Retinal pigment epithelial cell (primary cell): ENCODE data around the gene GP1BA.

Experiments used
- DNase-seq: peaks from one replicate; pipeline ENCODE4 v3.0.0-alpha.2; 2010; ENCODE audit warnings: low read depth
- H3K4me3 ChIP-seq: 2 replicates; pipeline ENCODE4 v1.5.1; 2011; ENCODE audit warnings: mild to moderate bottlenecking, low read length, control low read depth, moderate library complexity
- TF ChIP-seq, protein P1 (sequence below): conservative IDR thresholded peaks from 2 replicates; pipeline ENCODE4 v1.5.1; 2011; ENCODE audit warnings: low read depth, low read length, control low read depth, inconsistent platforms

Gene GP1BA

DNA sequence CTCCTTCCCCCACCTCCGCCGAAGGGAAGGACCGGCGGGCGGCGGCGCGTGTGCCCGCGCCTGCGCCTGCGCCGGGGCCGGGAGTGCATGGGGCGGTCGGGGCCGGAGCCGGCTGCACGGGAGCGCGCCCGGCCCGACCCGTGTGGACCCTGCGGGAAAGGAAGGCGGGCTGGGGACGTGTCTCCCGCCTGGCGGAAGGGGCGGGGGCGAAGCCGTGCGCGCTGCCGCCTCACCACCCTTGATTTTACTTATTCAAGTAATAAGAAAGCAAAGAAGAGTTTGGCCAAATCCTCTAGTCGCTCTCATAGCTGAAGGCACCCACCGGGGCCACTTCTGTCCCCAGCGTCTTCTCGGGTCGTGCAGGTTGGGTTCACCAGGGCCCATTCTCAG, 16.8 kb downstream of the GP1BA start:
- DNase-seq = no peak
- TF ChIP-seq, protein P1, sequence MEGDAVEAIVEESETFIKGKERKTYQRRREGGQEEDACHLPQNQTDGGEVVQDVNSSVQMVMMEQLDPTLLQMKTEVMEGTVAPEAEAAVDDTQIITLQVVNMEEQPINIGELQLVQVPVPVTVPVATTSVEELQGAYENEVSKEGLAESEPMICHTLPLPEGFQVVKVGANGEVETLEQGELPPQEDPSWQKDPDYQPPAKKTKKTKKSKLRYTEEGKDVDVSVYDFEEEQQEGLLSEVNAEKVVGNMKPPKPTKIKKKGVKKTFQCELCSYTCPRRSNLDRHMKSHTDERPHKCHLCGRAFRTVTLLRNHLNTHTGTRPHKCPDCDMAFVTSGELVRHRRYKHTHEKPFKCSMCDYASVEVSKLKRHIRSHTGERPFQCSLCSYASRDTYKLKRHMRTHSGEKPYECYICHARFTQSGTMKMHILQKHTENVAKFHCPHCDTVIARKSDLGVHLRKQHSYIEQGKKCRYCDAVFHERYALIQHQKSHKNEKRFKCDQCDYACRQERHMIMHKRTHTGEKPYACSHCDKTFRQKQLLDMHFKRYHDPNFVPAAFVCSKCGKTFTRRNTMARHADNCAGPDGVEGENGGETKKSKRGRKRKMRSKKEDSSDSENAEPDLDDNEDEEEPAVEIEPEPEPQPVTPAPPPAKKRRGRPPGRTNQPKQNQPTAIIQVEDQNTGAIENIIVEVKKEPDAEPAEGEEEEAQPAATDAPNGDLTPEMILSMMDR = no peak
- peak overlapping the region; percentile 93 for H3K4me3 ChIP-seq

DNA sequence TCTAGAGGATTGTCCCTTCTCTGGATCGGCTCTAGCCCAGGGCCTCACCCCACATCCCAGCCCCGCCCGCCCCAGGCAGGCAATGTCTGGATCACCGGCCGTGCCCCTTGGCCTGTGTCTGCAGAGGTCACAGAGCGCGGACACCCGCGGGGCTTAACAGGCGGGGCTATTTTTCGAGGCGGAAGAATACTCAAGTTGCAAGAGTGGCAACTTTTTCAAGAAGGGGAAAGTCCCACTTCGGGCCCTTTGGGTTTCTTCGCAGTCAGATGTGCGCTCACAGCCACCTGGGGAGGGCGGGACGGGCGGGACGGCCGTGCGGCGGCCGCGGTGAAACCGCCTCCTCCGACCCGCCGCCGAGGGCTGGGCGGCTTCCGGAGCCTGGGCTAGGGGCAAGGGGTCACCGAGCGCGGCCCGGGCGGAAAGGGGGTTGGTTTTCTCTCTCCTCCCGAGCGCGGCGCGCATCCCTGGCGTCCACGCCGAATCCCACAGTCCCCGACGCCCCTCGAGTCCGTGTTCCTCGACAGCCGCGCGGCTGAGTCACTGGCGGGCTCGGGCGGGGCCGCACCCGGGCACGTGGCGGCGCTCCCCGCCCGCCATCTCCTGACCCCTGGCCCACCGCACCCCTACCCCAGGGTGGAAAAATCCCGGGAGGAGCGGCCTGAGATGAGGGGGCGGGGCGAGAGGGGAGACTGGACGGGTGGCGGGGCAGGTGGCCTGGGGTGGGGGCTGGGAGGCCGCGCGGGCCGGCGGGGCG, 17.4 kb downstream of the GP1BA start:
- TF ChIP-seq, protein P1 = no peak
- H3K4me3 ChIP-seq = peak overlapping the region; percentile 60
- DNase-seq = no peak

DNA sequence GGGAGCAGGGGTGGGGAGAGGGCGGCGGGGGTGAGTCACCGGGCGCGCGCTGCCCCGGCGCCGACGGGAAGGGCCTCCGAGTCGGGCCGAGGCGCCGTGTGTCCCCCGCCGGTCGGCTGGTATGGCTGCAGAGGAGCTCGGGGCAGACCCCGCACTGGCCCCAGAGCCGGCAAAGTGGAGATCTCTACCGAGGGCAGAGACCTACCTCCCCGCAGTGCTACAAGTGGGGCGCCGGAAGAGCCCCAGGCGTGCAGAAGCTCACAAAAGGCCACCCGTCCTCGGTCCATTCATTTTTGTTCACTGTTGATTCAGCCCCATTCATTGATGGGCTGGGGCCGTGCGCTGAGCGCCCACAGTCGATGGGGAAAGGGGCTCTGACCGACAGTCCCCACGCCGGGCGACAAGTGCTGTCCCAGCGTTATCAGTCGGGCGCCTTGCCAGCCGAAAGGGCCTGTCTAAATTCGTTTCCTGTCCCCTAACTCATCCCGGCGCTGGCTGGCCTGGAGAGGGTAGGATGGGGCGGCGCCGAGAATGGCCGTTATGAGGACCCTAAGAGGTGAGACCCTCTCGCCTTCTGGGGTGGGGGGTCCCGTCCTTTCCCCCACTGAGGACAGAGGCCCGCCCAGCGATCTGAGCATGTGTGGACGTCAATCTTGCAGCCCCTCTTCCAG, 18.1 kb downstream of the GP1BA start:
- TF ChIP-seq, protein P1 = no peak
- DNase-seq = no peak
- H3K4me3 ChIP-seq = peak overlapping the region; percentile 45

DNA sequence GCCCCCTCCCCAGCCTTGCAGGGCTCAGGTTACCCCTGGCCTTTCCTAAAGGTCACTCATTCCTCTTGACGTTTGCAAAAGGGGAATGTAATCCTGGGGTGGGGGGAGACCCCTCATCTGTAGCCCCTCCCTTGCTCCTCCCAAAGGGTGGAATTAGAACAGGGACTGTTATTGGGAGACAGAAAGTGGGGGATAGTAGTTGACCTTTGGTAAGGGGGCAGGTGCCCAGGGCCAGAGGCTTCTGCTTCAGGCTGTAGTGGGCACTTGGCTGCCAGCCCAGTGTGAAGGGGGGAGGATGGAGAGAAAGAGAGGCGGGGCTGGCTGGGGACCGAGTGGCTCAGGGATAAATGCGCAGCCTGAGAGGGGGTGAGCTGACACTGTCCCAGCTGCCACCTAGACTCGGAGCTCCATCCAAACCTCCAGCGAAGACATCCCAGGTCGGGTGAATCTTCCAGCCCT, 18.7 kb downstream of the GP1BA start, which contains the start of gene ENO3:
Gene ENO3 (plus strand): TSS at position 374 of the 459 bp plus-strand sequence. CDS start 711 bp downstream, outside the sequence.
- H3K4me3 ChIP-seq = peak within 1 kb of the TSS; percentile 45
- TF ChIP-seq, protein P1 = no peak
- no peak for DNase-seq

DNA sequence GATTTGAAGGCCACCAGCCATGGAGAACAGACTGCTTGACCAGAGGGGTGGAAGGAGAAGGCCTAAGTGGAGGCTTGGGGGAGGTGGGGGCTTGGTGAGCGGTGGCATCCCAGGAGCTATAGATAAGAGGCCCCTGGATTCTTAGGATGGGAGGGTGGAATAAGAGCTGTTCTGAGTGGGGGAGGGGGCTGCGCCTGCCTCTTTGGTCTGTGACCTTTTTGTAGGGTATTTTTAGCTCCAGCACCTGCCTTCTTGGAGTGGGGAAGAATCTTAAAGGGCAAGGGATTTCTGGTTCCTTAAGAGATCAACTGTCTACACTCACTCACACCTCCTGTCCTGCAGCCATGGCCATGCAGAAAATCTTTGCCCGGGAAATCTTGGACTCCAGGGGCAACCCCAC, 19.4 kb downstream of the GP1BA start:
- TF ChIP-seq, protein P1 = no peak
- no peak for DNase-seq
- no peak overlapping the region for H3K4me3 ChIP-seq

DNA sequence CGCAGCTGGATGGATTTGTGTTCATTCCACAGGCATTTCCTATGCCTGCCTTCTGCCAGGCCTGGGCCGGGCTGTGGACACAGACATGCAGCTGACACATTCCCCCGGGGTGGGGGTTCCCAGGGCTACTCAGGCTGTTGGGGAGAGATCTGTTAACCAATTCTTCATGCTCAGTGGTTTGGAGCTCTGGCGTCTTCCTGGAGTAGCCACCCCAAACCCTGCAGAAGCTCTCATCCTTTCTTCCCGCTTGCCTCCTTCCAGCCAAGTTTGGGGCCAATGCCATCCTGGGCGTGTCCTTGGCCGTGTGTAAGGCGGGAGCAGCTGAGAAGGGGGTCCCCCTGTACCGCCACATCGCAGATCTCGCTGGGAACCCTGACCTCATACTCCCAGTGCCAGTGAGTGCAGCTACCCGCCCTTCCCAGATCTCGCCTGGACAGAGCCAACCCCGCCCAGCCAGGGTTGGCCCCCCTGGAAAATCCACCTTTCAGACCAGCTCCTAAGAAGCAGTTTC, 21.4 kb downstream of the GP1BA start:
- DNase-seq = no peak
- H3K4me3 ChIP-seq = no peak overlapping the region
- TF ChIP-seq, protein P1 = no peak
